ENCODE measurements around the gene MEGF6.

The MEGF6 gene

DNA sequence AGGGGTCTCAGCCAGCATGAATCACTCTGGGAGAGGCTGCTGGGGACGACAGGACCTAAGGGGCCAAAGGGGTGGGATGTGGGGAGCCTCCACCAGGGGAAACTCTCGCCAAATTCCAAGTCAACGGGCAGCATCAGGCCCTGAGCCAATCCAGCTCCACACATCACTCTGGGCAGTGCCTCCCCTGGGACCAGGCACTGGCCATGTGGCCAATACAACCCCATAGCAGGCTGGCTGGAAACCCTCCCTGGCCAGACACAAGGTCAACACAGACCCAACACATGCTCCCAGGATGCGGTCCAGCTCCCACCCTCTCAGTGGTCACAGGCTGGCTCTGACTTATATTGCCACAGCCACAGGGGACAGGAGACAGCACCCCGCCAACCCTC is 60.0 kb downstream of the MEGF6 start:
- Mint-ChIP-seq H3K27ac (no peak overlapping the region), H3K9me3 (no peaks in the 10 kb centered on the region), H3K36me3 (ENCODE audit: low read depth) (no peaks in the 10 kb centered on the region), H3K27me3 (no peaks in the 10 kb centered on the region), H3K4me3 (no peak overlapping the region), H3K4me1 (no peaks in the 10 kb centered on the region)
- DNase-seq = no peak
- ATAC-seq = no peak

DNA sequence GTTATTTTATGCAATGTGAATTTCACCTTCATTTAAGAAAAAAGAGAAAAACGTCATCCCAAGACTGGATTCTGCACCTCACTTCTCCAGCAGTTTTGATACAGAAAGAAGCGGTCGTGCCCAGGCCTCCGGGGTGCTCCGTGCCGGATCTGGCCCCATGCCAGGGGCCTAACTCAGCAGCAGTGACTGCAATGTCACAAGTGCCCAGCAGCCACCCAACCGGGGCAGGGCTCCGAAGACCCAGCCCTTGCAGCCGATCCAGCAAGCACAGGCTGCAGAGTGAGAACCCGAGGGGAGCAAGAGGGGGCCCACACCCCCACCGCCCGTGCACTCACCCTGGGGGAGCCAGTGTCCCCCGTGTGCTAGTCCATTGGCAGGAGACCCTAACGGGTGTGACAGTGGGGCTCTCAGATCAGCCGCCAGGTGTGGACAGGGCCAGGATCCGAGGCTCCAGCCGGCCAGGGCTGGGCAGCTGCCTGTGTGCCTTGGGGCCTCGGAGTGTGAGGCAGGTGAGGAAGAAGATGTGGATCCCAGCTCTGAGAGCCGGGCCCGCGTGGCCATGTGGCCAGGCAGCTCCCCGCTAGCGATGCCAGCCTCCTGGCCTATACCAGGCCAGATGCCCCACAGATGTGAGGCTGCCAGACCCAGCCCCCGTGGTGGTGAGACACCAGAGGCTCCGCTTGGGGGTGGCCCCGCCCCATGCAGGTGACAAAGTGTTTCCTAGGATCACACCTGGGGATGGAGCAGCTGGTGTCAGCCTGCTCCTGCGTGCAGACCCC is 60.6 kb downstream of the MEGF6 start:
- ATAC-seq = no peak
- H3K4me3 Mint-ChIP-seq = no peak overlapping the region
- no peaks in the 10 kb centered on the region for H3K36me3 Mint-ChIP-seq (ENCODE audit: low read depth)
- H3K4me1 Mint-ChIP-seq = no peaks in the 10 kb centered on the region
- DNase-seq = no peak
- no peak overlapping the region for H3K27ac Mint-ChIP-seq
- H3K9me3 Mint-ChIP-seq = no peaks in the 10 kb centered on the region
- no peaks in the 10 kb centered on the region for H3K27me3 Mint-ChIP-seq

DNA sequence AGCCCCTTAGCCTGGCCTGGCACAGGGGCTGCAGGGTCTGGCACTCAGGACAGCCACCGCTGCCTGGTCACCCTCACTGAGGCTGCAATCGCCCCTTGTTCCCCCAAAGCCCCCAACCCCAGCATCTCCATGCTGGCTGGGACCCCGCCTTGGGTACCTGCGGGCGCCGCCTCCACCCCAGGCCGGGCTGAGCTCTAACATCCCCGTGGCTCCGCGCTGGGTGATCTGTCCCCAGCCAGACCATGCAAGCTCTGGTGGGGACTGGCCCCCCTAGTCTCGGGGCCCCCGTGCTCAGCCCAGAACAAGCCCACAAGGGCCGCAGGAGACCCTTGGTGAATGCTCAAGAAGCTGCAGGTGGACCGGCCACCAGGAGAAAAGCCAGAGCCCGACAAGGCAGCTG is 62.4 kb downstream of the MEGF6 start:
- no peak overlapping the region for H3K4me3 Mint-ChIP-seq
- DNase-seq (no peak), ATAC-seq (no peak)
- H3K27me3 Mint-ChIP-seq = no peaks in the 10 kb centered on the region
- no peak overlapping the region for H3K27ac Mint-ChIP-seq
- H3K9me3 Mint-ChIP-seq = no peaks in the 10 kb centered on the region
- H3K36me3 Mint-ChIP-seq (ENCODE audit: low read depth) = no peaks in the 10 kb centered on the region
- H3K4me1 Mint-ChIP-seq = no peaks in the 10 kb centered on the region

DNA sequence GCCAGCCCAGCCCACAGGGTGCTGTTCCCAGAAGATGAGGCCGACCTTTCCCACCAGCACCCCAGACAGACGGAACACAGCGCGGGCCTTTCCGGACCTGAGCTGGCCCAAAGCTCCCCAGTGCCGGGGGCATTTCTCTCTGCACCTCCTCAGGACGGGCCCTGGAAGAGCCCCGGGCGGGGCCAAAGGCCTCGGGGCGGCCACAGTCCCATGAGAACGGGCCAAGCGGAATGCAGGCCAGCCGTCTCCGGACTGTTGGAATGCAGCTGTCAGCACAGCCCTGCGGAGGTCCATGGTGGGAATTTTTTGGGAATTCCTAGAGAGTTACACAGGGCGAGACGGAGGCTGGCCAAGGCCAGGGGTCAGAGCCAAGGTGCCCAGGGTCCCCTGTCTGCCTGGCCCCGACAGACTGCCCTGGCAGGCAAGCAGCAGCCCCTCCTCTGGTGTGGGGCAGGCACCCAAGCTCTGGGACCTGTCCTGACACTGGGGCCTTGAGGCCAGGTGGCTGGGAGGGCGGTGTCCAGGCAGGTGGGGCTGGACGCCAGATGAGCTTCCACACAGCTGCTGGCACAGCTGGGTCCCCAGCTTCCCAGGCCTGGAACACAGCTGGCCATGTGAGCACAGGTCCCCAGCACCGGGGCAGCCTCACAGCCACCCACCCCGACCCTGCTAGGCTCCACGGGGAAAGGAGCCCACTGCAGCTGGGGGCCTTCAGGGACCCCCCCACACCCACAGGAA is 63.0 kb downstream of the MEGF6 start:
- Mint-ChIP-seq H3K27ac (no peak overlapping the region), H3K9me3 (no peaks in the 10 kb centered on the region), H3K27me3 (no peaks in the 10 kb centered on the region), H3K36me3 (ENCODE audit: low read depth) (no peaks in the 10 kb centered on the region), H3K4me3 (no peak overlapping the region), H3K4me1 (no peaks in the 10 kb centered on the region)
- no peak for DNase-seq
- no peak for ATAC-seq

DNA sequence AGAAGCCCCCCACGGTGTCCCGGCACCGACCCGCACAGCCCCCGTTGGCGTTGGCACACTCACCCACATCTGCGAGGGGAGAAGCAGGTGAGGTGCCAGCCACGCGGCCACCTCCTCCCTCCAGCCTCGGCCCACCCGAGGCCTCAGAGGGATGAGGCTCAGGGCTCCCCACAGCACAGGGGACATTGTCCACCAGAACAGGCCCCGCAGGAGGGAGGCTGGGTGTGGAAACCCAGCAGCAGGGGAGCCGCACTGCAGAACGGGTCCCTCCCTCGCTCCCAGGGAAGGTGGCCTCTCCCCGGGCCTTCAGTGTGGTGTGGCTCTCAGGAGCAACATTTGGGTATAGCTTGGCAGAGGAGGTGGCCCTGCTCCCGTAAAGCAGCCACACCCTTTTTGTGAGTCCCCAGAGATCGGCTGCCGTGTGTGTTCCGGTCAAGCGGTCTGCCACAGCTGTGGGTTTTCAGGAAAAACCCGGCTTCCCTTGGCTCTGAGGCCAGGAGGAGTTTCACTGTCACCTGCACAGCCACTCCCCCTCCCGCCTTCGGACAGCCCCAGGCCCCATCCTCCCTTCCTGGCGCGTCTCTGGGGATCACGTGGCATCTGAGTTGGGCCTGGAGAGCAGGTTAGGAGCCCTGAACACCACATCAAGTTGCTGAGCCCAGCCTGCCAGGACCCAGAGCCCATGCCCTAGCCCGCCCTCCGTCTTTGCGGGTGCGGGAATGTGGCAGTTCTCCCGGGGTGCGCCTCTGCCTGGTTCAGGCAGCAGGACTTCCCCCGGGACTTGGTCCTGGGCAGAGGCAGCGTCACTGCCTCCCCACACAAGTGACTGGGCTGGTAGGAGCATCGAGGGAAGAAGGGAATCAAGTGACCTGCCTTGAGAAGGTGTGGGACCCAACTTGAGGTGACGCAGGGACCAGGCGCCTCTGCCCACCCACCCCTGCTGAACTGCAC is 64.0 kb downstream of the MEGF6 start:
- no peak for ATAC-seq
- Mint-ChIP-seq H3K36me3 (ENCODE audit: low read depth) (no peaks in the 10 kb centered on the region), H3K27me3 (no peaks in the 10 kb centered on the region), H3K9me3 (no peaks in the 10 kb centered on the region), H3K4me1 (no peaks in the 10 kb centered on the region), H3K27ac (no peak overlapping the region), H3K4me3 (no peak overlapping the region)
- DNase-seq = no peak

- Mint-ChIP-seq H3K27me3 (no peaks in the 10 kb centered on the region), H3K4me1 (no peaks in the 10 kb centered on the region)
Observed at GRCh38 chr1:3546048-3546384, 65.3 kb downstream of the MEGF6 start.

DNA sequence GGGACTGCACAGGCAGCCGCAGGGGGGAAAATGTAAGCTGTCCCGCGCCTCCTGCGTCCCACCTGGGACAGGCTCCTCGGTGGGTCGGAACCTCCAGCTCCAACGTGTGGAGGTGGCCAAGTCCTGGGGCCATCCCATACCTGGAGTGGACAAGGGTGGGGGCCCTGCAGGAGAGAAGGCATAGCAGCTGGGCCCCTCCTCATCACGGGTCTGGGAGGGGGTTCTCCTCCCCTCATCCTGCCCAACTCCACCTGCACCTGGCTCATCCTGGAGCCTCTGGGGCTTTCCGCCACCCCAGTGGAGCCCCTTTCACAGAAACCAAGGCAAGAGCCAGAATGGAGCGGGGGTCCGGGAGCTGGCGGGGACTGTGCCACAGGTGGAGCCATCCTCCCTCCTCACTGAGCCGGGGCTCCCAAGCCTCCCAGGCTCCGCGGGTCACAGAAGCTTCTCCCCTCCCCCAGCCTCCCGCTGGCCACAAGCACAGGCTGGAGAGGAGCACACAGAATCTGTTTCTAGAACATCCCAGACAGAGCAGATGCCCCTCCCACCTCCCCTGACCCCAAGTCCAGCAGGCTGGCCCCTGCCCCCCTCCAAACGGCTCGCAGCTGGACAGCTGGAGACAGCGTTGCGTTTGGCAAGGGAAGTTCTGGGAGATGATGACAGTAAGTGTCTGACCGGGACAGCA is 65.8 kb downstream of the MEGF6 start:
- Mint-ChIP-seq H3K9me3 (no peaks in the 10 kb centered on the region), H3K27ac (no peak overlapping the region), H3K4me3 (no peak overlapping the region), H3K36me3 (ENCODE audit: low read depth) (no peaks in the 10 kb centered on the region), H3K27me3 (no peaks in the 10 kb centered on the region), H3K4me1 (no peaks in the 10 kb centered on the region)
- ATAC-seq = no peak
- no peak for DNase-seq

More at GRCh38 chr1:3546048-3546384, 65.3 kb downstream of the MEGF6 start:
- no peak for ATAC-seq
- no peak overlapping the region for H3K27ac Mint-ChIP-seq
- no peak for DNase-seq
- H3K36me3 Mint-ChIP-seq (ENCODE audit: low read depth) = no peaks in the 10 kb centered on the region
- no peak overlapping the region for H3K4me3 Mint-ChIP-seq
- H3K9me3 Mint-ChIP-seq = no peaks in the 10 kb centered on the region

- Mint-ChIP-seq H3K4me3 (no peak overlapping the region), H3K9me3 (no peaks in the 10 kb centered on the region), H3K36me3 (ENCODE audit: low read depth) (no peaks in the 10 kb centered on the region), H3K27me3 (no peaks in the 10 kb centered on the region), H3K27ac (no peak overlapping the region), H3K4me1 (no peaks in the 10 kb centered on the region)
- ATAC-seq (no peak), DNase-seq (no peak)
Observed at GRCh38 chr1:3544040-3544977, 67.0 kb downstream of the MEGF6 start.

DNA sequence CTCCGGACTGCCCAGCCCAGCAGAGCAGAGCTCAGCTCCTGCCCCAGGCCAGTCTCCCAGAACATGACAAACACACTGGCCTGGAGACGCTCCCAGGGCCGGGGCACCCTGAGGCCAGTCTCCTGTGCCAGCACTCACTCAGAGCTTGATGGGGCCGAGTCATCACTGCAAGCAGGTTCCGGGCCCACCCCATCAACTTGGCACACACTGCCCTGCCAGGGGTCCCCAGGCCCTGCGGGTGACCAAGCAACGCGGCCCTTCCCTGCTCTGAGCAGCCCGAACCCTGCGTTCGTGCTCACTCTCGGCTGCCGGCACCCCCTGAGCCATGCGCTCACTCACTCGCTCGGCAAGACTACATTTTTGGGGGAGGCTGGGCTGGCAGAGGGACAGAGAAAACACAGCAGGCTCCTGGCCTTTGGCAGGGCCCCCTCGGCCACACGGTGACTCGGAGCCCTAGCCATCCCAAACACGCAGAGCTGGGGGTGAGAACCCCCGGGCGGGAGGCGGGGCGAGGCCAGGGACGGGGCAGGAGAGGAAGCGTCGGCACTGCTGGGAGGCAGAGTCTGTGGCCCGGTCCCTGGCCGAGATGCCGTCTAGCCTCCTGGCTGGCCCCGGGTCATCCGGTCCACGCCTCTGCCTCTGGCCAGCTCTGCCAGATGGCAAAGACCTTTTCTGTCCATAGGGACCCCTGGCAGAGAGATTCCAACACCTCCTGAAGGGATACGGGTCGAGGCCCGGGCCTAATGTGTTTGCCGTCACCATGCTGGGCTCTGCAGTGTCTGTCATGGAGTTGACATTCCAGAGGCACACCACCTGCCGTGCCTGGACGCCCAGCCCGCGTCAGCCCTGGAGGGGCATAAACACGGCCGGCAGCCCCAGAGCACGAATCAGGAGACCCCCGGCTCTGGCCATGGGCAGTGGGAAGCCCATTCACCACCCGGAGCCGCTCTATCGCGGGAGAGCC is 68.0 kb downstream of the MEGF6 start:
- Mint-ChIP-seq H3K4me1 (no peaks in the 10 kb centered on the region), H3K27ac (no peak overlapping the region), H3K36me3 (ENCODE audit: low read depth) (no peaks in the 10 kb centered on the region), H3K4me3 (no peak overlapping the region), H3K9me3 (no peaks in the 10 kb centered on the region), H3K27me3 (no peaks in the 10 kb centered on the region)
- ATAC-seq = no peak
- no peak for DNase-seq

DNA sequence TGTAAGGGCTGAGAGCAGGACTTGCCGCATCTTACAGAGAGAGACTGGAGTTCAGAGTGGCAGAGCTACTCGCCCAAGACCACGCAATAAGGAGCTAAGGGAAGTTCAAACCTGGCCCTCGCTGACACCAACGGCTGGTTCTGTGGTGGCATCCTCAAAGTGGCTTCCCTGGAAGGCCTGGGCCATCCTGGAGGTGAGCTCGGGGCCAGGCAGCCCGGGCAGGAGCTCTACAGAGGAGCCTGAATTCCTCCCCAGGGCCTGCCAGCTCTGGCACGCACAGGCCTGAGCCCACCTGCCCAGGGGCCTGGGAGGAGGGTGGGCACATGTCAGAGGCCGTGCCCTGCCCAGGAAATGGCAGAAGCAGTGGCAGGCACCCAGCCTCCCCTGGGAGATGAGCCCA is 68.6 kb downstream of the MEGF6 start:
- Mint-ChIP-seq H3K27me3 (no peaks in the 10 kb centered on the region), H3K36me3 (ENCODE audit: low read depth) (no peaks in the 10 kb centered on the region), H3K4me3 (no peak overlapping the region), H3K27ac (no peak overlapping the region), H3K9me3 (no peaks in the 10 kb centered on the region), H3K4me1 (no peaks in the 10 kb centered on the region)
- no peak for DNase-seq
- no peak for ATAC-seq

DNA sequence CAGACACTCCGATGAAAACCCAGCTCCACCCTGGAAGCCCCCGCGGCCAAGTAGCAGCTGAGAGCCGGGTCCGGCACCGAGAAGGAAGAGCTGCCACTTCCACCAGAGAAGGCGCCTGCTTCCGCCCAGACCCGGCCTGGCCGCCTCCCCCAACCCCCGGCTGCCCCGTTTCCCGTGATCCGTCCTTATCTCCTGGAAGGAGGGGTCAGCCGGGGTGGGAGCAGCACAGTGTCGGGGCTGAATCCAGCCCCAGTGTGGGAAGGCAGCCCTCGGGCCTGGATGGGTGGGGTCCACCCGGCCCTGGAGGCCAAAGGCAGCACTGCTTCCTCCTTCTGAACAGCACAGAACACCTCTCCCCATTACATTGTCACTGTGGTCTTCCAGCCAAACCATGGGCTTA is 69.4 kb downstream of the MEGF6 start:
- Mint-ChIP-seq H3K9me3 (no peaks in the 10 kb centered on the region), H3K27me3 (no peaks in the 10 kb centered on the region), H3K27ac (no peak overlapping the region), H3K4me1 (no peaks in the 10 kb centered on the region), H3K4me3 (no peak overlapping the region), H3K36me3 (ENCODE audit: low read depth) (no peaks in the 10 kb centered on the region)
- DNase-seq (no peak), ATAC-seq (no peak)

GRCh38 chr1:3541465-3541864 is 69.8 kb downstream of the MEGF6 start:
- no peaks in the 10 kb centered on the region for H3K27me3 Mint-ChIP-seq
- DNase-seq = no peak
- no peaks in the 10 kb centered on the region for H3K9me3 Mint-ChIP-seq
- no peaks in the 10 kb centered on the region for H3K36me3 Mint-ChIP-seq (ENCODE audit: low read depth)
- H3K4me1 Mint-ChIP-seq = no peaks in the 10 kb centered on the region
- no peak overlapping the region for H3K4me3 Mint-ChIP-seq
- no peak overlapping the region for H3K27ac Mint-ChIP-seq
- ATAC-seq = no peak

GRCh38 chr1:3540876-3541275 is 70.4 kb downstream of the MEGF6 start:
- Mint-ChIP-seq H3K9me3 (no peaks in the 10 kb centered on the region), H3K4me3 (no peak overlapping the region), H3K36me3 (ENCODE audit: low read depth) (no peaks in the 10 kb centered on the region), H3K27ac (no peak overlapping the region), H3K4me1 (no peaks in the 10 kb centered on the region), H3K27me3 (no peaks in the 10 kb centered on the region)
- ATAC-seq (no peak), DNase-seq (no peak)
